Pancreas (tissue), 10 donors: Measurements from ENCODE around the gene MYBPHL. TPM values are rescaled to one million over a fixed set of nuclear protein-coding genes. Genes with fewer than 3 reads are reported as not detected.

Experiments used
- ATAC-seq, 4 donors: fragments of 200-7000 bp; cut with Tn5 transposase; one replicate each; pipeline versions ENCODE4 v1.8.0 to v1.9.1; 2020; ENCODE audit warnings: mild to moderate bottlenecking in 4 of 4, moderate library complexity in 4 of 4
- DNase-seq, 6 donors: peaks; one replicate each; pipeline ENCODE4 v3.0.0-alpha.2; 2020
- FAIRE-seq: peaks from 2 replicates; lab custom pipeline; 2012; peaks lifted over from hg19 to GRCh38; lab: Jason Lieb, UNC
- H3K27ac ChIP-seq, 4 donors: fragments of 200-600 bp; sonication (generic); 1 replicate in 3 of 4; 2 replicates in 1 of 4; pipeline versions ENCODE4 v1.5.0 to v1.8.0; 2020
- H3K27me3 ChIP-seq, 4 donors: fragments of 200-600 bp; one replicate each; pipeline ENCODE4 v1.8.0; 2021
- H3K36me3 ChIP-seq, 3 donors: fragments of 200-600 bp; sonication (generic) in 1 of 3; one replicate each; pipeline versions ENCODE4 v1.5.0 to v1.8.0; 2020 to 2021
- H3K4me1 ChIP-seq, 3 donors: fragments of 200-600 bp; one replicate each; pipeline ENCODE4 v1.8.0; 2021
- H3K4me3 ChIP-seq, 4 donors: fragments of 200-600 bp; sonication (generic) in 2 of 4; one replicate each; pipeline versions ENCODE4 v1.5.0 to v1.8.0; 2020 to 2021
- H3K9me3 ChIP-seq, 4 donors: fragments of 200-600 bp; one replicate each; pipeline ENCODE4 v1.8.0; 2021
- CTCF ChIP-seq, 4 donors: fragments of 200-600 bp; sonication (generic) in 3 of 4; IDR thresholded peaks; one replicate each; pipeline versions ENCODE4 v1.5.0 to v1.8.0; 2021; ENCODE audit warnings: antibody characterized with exemption in 4 of 4
- WGBS, 2 donors: extraction: QIAGEN DNeasy Blood & Tissue Kit; methylation state at CpG; one replicate each; pipeline ENCODE4 v1.1.7; 2013; 5-methylcytosine and 5-hydroxymethylcytosine counted together
- intact Hi-C, 3 donors: fragments of 100-400 bp; cut with DNase I; formaldehyde crosslinking; loops; one replicate each; pipeline versions ENCODE4 v1.11.1 to v1.14.2; 2022
- polyA plus RNA-seq, 2 donors: library from polyadenylated mRNA; stranded (reverse); fragments of 200-250 nt; gene quantifications; one replicate each; pipeline ENCODE4 v1.2.3, GENCODE V29; 2013
- total RNA-seq, 6 donors: library from RNA; stranded (reverse); fragmentation: NEBNext Ultra II Directional in 4 of 6; extraction: Animal tissue kit (Norgen Biotek cat#: 25700) in 4 of 6; gene quantifications; one replicate each; pipeline versions ENCODE4 v1.2.1 to v1.2.4, GENCODE V29; 2021 to 2023
- donor health status: healthy with polysubstance abuse.
- donor health status: DM: no; HTN: no; CAD: no; lungs with moderate emphysema.
- donor health status: DM: no; HTN: no; CAD: no.
- donor health status: control.
- donor health status: control.
- donor health status: Bipolar disorder and iron deficiency.
- donor health status: DM: yes; HTN: yes; CAD: no.
- donor health status: DM: no; HTN: no; CAD: no.
- donor health status: DM: no; HTN: no; CAD: no.
- donor health status: DM: yes; HTN: yes; CAD: no.

Gene MYBPHL
- total and polyA plus RNA-seq, 8 donors = 0.26 to 1.1 (median 0.27) TPM; not detected in 4

GRCh38 chr1:109262231-109263055 lies 44.4 kb downstream of the MYBPHL start:
- H3K27me3 ChIP-seq = no peaks in the 10 kb centered on the region
- intact Hi-C loops = loop anchor here in 1 of 3 donors (5.0 kb wide), 1 partner anchor 135 kb away; the partner anchor contains the start of gene SORT1

GRCh38 chr1:109261578-109261977 lies 45.2 kb downstream of the MYBPHL start:
- no peaks in the 10 kb centered on the region for H3K27me3 ChIP-seq
- no peaks in the 10 kb centered on the region for H3K9me3 ChIP-seq
- no peak overlapping the region for H3K4me3 ChIP-seq
- 75 to 86% methylated on average over 6 of the region's 6 CpGs for WGBS, 2 donors
- intact Hi-C loops = loop anchor here in 1 of 3 donors (5.0 kb wide), 1 partner anchor 136 kb away; the partner anchor contains the start of gene SORT1
- H3K4me1 ChIP-seq = no peaks in the 10 kb centered on the region
- H3K27ac ChIP-seq = no peak overlapping the region
- FAIRE-seq (no peak), ATAC-seq (no peak), DNase-seq (peak in 1 of 6 donors; percentile 55)
- TF ChIP-seq CTCF (IDR thresholded peaks at IDR 0.05) = no peak
- H3K36me3 ChIP-seq = no peaks in the 10 kb centered on the region

More at GRCh38 chr1:109262231-109263055, 44.4 kb downstream of the MYBPHL start:
- FAIRE-seq (no peak), DNase-seq (peak in 1 of 6 donors; percentile 72), ATAC-seq (no peak)
- no peak overlapping the region for H3K4me3 ChIP-seq
- WGBS, 2 donors = 90 to 94% methylated on average over 22 of the region's 22 CpGs
- H3K36me3 ChIP-seq = no peaks in the 10 kb centered on the region
- H3K4me1 ChIP-seq = no peaks in the 10 kb centered on the region
- H3K27ac ChIP-seq = no peak overlapping the region
- no peaks in the 10 kb centered on the region for H3K9me3 ChIP-seq
- TF ChIP-seq CTCF (IDR thresholded peaks at IDR 0.05) = no peak

GRCh38 chr1:109261006-109261405 lies 45.8 kb downstream of the MYBPHL start:
- H3K36me3 ChIP-seq = no peaks in the 10 kb centered on the region
- TF ChIP-seq CTCF (IDR thresholded peaks at IDR 0.05) = no peak
- no peak overlapping the region for H3K27ac ChIP-seq
- no peaks in the 10 kb centered on the region for H3K4me1 ChIP-seq
- no peak for ATAC-seq
- no peak for FAIRE-seq
- no peaks in the 10 kb centered on the region for H3K27me3 ChIP-seq
- DNase-seq = peak in 1 of 6 donors; percentile 60
- no peak overlapping the region for H3K4me3 ChIP-seq
- 84 to 88% methylated on average over 16 of the region's 16 CpGs for WGBS, 2 donors
- no peaks in the 10 kb centered on the region for H3K9me3 ChIP-seq
- intact Hi-C loops = loop anchor here in 1 of 3 donors (5.0 kb wide), 1 partner anchor 136 kb away; the partner anchor contains the start of gene SORT1

GRCh38 chr1:109259674-109260557 lies 46.9 kb downstream of the MYBPHL start:
- Histone ChIP-seq H3K4me3 (no peak overlapping the region), H3K36me3 (no peaks in the 10 kb centered on the region), H3K9me3 (no peaks in the 10 kb centered on the region), H3K27ac (no peak overlapping the region), H3K27me3 (no peaks in the 10 kb centered on the region), H3K4me1 (no peaks in the 10 kb centered on the region)
- DNase-seq (no peak), ATAC-seq (no peak), FAIRE-seq (no peak)
- no peak for TF ChIP-seq CTCF (IDR thresholded peaks at IDR 0.05)
- intact Hi-C loops = loop anchor here in 1 of 3 donors (5.0 kb wide), 1 partner anchor 137 kb away; the partner anchor contains the start of gene SORT1
- 85% methylated on average over 7 of the region's 7 CpGs for WGBS, 2 donors
